ENCODE measurements around the gene GIMAP8.

The GIMAP8 gene

GRCh38 chr7:150450491-150451001, at the start of gene GIMAP8:
Gene GIMAP8 (plus strand): TSS chr7:150450630. CDS start chr7:150466699, 16,069 bp downstream.
- peak; percentile 7 for DNase-seq

DNA sequence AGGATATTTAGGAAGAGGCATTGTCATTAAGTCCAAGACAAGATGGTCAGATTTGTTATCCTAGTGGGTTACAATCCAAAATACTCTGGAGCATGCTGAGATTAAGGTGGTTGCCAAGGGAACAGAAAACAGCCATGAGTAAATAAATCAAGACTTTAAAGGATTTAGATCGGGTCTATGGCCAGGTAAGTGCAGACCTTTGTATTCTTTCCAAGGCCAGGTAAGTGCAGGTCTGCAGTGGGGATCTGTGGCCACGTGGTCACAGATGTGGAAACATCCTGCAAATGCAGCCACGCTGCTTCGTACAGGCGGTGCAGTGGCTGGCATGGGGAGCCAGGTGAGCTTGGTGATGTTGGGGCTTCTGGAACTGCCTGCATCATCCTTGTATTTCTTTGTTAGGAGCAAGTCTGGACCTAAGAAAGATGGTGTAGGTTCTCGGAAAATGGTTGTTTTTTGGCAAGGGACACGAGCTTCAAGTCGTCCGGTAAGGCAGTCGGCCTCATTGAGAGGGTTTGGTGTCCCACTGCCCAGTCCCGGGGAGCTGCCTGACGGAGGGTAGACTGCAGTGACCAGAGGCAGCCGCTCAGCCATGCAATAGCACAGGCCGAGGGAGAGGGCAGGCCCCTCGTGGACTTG, 49.5 kb upstream of the GIMAP8 start:
- DNase-seq, result no peak

GRCh38 chr7:150401424-150401790, 49.0 kb upstream of the GIMAP8 start:
- no peak for DNase-seq

GRCh38 chr7:150401861-150402631, 48.4 kb upstream of the GIMAP8 start:
- DNase-seq, result no peak

GRCh38 chr7:150402671-150403321, 47.6 kb upstream of the GIMAP8 start:
- no peak for DNase-seq

DNA sequence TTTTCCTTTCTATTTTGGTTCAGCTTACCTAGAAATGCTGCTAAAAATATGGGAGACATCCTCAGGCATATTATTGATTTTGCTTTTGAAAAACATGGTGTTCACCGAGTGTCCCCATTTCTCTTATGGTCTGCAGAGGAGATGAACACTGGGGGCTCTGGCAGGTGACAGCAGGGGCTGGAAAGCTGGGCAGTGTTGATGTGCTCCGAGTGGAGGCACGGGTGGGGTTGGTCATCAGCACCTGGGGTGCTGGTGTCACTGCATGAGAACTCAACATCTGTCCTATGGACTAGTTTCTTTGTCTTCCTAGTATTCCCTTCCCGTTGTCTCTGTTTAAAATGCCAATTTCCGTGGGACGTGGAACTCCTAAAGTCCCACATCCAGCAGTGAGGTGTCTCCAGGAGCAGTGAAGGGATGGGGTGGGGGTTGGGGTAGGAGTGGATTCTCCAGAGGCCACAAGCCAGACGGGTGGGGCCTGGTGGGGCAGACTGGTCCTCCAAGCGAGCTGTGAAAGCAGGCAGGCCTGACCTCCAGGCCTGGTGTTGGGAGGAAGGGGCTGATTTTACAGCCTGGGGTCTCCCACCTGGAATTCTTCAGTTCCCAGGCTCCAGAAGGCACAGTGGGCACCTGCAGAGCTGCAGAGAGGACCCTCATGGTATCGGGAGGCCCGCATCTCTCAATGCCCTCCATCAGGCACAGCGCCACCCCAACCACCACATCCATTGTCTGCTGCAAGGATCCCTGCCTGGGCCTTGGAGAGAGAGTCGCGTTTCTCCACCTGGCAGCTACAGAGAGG, 46.9 kb upstream of the GIMAP8 start:
- no peak for DNase-seq

DNA sequence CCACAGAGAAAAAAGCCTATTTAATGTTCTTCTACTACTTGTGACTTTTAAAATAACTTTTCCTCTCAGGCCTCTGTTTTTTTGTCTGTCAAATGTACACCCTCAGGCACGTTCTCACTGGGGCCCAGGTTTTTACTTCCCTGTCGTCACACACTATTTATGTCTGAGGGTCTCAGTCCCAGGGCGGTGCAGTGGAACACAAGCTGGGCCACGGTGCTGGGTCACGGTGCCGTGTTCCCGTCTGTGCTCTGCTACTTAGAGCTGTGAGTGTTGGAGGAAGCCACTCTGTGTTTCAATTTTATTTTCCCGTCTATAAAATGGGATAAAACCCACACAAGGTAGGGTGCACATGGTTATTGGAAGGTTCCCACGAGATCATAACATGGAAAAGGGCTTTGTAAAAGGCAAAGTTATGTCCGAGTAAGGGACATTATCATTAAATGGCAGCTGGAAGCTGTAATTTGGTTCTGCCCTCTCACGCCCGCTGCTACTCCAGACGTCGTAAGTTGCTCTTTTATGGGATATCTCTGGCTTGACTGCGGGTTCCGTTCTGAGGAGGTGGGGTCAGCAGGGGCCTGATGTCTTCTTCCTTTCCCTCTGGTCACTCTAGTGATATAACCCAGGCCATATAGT, 46.1 kb upstream of the GIMAP8 start:
- no peak for DNase-seq

DNA sequence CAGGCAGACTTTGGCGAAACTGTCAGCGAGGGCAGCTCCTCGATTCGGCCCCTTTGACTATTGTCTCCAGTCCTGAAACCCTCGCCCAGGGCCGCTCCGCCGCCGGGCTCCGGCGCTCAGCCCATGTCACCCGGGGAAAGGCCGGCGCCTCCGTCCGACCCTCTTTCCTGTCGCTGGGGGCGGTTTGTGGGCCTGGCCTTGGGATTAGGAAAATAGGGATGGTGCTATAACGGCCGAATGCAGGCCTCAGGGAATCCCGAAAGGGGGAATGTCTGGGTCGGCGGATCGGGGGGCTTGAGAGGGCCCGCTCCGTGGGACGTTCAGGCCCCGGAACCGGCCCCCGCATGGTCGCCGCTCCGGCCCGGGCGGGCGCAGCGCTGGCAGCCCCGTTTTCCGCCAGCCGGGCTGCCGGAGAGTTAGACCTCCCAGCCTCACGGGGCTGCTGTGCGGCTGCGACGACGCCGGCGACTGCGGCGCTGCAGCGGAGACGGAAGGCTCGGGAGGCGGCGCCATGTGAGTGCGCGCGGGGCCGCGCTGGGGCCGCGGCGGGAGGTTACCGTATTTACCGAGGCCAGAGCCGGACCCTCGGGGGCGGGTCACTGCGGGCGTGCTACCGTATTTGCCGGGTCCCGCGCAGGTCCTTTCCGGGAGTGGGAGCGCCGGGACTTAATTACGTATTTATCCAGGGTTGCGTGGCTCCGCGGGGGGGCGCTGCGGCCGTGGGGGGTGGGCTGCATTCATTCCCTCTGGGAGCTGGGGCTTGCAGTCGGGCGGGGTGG, 45.4 kb upstream of the GIMAP8 start:
- peak; percentile 87 for DNase-seq

DNA sequence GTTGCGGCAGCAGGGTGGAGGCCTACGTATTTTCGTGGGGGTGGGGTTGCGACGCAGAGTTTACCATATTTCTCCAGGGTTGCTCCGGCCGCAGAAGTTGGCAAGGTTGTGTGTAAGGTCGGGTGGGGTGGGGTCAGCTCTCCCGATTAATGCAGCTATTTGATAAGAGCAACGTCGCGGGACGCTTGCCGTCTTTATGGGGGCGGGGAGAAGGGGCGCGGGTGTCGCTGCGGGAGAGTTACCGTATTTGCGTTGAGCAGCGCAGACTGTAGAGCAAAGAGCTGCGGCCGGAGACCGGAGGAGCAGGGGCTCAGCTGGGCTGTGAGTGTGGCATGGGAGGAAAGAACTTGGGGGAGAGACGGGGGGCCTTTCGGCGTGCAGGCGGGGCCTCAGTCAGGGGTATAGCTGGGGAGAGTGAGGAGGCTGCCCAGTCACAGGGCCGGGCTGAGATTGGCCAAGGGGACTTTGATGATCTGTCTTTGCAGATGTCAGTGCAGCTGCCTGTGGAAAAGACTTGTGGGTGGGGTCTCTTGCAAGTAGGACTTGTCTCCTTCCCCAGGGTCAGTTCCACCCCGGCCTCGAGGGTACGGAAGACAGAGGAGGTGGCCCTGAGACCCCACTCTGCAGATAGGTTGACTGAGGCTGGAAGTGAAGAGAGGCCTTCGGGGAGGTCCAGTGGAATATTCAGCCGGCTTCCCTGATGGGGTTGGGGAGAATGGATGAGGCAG, 44.7 kb upstream of the GIMAP8 start:
- DNase-seq, result peak; percentile 76

GRCh38 chr7:150406312-150406566, 44.2 kb upstream of the GIMAP8 start:
- no peak for DNase-seq

DNA sequence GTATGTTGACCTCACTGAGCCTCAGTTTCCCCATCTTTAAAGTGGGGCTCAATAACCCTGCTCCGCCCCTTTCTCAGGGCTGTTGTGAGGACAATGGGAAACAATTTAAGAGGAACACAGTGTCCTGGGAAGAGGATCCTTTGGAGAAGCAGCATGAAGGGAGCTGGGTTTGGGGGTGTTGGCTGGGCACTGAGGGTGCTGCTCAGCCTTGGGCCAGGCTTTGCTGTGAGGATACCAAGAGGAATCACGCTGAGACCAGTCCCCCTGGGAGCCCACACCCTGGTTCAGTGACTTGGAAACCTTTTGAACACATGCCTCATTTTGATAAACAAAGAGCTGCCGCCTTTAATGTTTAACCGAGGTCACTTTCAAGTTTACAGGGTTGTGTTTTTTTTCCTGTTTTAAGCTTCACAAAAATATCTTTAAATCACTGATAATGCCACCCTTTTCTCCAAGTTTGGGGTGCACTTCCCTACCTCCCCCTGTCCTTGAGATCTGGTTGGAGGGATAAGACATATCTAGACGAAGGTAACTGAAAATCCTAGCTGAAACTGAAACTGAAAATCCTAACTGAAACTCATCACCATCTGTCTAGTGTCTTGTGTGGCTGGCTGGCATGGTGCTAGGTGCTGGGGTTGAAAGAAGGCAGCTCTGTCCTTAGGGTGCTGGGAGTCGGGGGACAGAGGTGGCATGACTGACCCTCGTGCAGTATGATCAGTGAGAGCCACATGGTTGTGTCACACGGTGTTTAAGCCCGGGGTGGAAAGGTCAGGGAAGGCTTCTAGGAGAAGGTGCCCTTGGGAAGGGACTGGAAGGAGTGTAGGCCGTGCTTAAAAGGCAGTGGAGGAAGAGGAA, 43.6 kb upstream of the GIMAP8 start:
- DNase-seq, result no peak

DNA sequence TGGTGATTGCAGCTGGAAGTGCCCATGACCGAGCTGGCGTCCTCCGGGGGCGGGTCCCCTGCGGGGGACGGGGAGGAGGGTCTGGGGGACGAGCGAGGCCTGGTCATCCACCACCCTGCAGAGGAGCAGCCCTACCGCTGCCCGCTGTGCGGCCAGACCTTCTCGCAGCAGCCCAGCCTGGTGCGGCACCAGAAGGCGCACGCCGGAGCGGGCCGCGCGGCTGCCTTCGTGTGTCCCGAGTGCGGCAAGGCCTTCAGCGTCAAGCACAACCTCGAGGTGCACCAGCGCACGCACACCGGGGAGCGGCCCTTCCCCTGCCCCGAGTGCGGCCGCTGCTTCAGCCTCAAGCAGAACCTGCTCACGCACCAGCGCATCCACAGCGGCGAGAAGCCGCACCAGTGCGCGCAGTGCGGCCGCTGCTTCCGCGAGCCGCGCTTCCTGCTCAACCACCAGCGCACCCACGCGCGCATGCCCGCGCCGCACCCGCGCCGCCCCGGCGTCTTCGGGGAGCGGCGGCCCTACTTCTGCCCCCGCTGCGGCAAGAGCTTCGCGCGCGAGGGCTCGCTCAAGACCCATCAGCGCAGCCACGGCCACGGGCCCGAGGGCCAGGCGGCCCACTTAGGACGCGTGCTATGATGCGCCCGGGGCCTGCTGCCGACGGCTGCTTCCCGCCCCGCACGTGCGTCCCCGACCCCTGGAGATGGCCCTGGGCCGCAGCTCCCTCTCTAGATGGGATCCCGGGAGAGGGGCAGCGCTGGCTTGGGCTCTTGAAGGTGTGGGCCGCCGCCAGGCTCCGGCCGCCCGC, 42.6 kb upstream of the GIMAP8 start:
- no peak for DNase-seq

DNA sequence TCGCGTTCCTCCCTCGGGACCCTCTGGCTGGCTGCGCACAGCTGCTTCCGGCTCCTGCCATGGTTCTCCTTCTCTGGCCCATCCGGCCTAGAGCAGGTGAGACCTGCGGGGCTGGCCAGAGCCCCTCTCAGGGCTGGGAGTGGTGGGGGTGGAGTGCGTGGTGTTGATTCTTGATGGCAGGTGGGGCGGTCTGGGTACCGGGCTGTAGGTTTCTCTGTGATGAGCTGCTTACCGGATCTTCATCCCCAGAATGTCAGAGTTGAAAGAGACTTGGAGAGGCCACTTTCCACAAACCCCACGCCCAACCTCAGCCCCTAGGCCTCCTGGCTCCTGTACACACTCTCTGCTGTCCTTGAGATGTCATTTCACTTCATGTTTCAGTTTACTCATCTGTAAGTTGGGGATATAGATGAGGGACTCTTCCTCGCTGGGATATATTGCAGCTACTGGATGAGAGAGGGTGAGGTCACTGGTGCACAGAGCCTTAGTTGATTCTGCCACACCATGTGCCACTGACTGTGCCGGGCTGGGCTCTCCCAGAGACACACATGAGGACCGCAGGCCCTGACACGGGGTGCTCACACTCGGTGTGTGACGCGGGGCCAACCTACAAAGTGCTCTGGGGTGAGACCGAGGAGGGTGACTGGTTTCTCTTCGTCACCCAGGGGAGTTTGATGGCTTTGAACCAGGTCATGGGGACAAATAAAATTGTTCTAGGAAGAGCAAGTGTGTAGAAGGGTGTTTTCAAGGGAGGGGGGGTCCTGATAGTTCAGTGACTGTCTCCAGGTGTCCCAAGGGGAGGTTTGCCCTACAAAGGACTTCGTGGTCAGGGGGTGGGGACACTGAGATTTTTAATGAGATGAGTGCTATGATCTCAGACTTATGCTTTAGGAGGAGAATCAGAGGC, 41.8 kb upstream of the GIMAP8 start:
- DNase-seq, result no peak

GRCh38 chr7:150409300-150410030, 41.0 kb upstream of the GIMAP8 start:
- no peak for DNase-seq

- no peak for DNase-seq
These were observed 40.3 kb upstream of the GIMAP8 start for GRCh38 chr7:150410131-150410530.

- no peak for DNase-seq
These were observed 39.6 kb upstream of the GIMAP8 start for GRCh38 chr7:150410680-150411346.

DNA sequence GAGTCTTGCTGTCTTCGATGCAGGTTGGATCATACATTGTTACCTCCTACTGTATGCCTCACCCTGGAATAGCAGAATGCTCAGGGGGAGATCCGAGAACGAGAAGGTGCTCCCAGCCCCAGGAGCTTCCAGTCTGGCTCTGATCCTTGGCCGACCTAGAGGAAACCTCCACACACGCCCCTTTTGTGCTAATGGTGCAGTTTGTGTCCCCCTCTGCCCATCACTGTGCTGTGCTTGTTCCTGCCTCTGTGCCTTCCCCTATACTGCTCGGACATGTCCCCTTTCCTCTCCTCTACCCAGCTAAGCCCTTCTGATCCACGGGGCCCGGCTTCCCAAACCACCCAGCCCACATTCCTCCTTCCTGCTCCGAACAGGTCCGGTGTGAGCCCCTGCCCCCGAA, 38.8 kb upstream of the GIMAP8 start:
- DNase-seq, result no peak

Data from NCI-H82 (cell line).